H1 (cell line): ENCODE measurements around the gene TRMT13.

Experiments used
- ATF3 ChIP-seq: IDR thresholded peaks from 2 replicates; pipeline ENCODE4 v1.6.1; 2011; ENCODE audit warnings: low read depth, mild to moderate bottlenecking, low read length; ENCODE audit not compliant: insufficient read depth
- CHD1 ChIP-seq: IDR thresholded peaks from 2 replicates; pipeline ENCODE4 v1.6.1; 2012; ENCODE audit warnings: low read depth, low read length, improper control_type of control experiment
- CREB1 ChIP-seq: IDR thresholded peaks from 2 replicates; pipeline ENCODE4 v1.6.1; 2012; ENCODE audit warnings: inconsistent platforms
- CTCF ChIP-seq, 3 experiments: IDR thresholded peaks; 1 replicate in 2 of 3; 2 replicates in 1 of 3; pipeline versions ENCODE4 v1.5.1 to v1.6.1; 2011; ENCODE audit warnings: low read length in 3 of 3, mild to moderate bottlenecking in 3 of 3, inconsistent platforms in 2 of 3, low read depth in 1 of 3, moderate library complexity in 1 of 3; ENCODE audit not compliant: insufficient read depth in 1 of 3; ENCODE audit errors: control extremely low read depth in 1 of 3
- EP300 ChIP-seq, 2 experiments: IDR thresholded peaks; 1 replicate in 1 of 2; 2 replicates in 1 of 2; pipeline ENCODE4 v1.6.1; 2011 to 2012; ENCODE audit warnings: low read depth in 2 of 2, low read length in 2 of 2, mild to moderate bottlenecking in 2 of 2, borderline replicate concordance in 1 of 2, inconsistent platforms in 1 of 2, moderate library complexity in 1 of 2
- EZH2 ChIP-seq: fragments of 200-600 bp; sonication (generic); IDR thresholded peaks from 2 replicates; pipeline ENCODE4 v1.7.1; 2012; ENCODE audit warnings: low read depth, mild to moderate bottlenecking, moderate library complexity, low read length, inconsistent platforms; ENCODE audit not compliant: severe bottlenecking
- JUND ChIP-seq: IDR thresholded peaks from 2 replicates; pipeline ENCODE4 v1.6.1; 2011; ENCODE audit warnings: mild to moderate bottlenecking, improper control_type of control experiment, low read length
- POLR2A ChIP-seq, 2 experiments: IDR thresholded peaks; 1 replicate in 1 of 2; 2 replicates in 1 of 2; pipeline ENCODE4 v1.6.1; 2011; ENCODE audit warnings: low read depth in 2 of 2, low read length in 2 of 2, mild to moderate bottlenecking in 2 of 2; ENCODE audit errors: control extremely low read depth in 1 of 2
- POLR2AphosphoS5 ChIP-seq: IDR thresholded peaks from 2 replicates; pipeline ENCODE4 v1.6.1; 2011; ENCODE audit warnings: low read depth, low read length
- RFX5 ChIP-seq: IDR thresholded peaks from 2 replicates; pipeline ENCODE4 v1.6.1; 2011; ENCODE audit warnings: low read depth, low read length, improper control_type of control experiment, borderline replicate concordance
- SIN3A ChIP-seq, 2 experiments: IDR thresholded peaks in 1 of 2; conservative IDR thresholded peaks in 1 of 2; 2 replicates each; pipeline ENCODE4 v1.6.1; 2011 to 2012; ENCODE audit warnings: low read length in 2 of 2, improper control_type of control experiment in 1 of 2, low read depth in 1 of 2, mild to moderate bottlenecking in 1 of 2
- SUZ12 ChIP-seq: fragments of 200-600 bp; sonication (generic); IDR thresholded peaks from 2 replicates; pipeline ENCODE4 v1.6.1; 2012; ENCODE audit warnings: mild to moderate bottlenecking, inconsistent platforms, low read length, moderate library complexity, mixed read lengths
- TCF12 ChIP-seq: IDR thresholded peaks from 2 replicates; pipeline ENCODE4 v1.6.1; 2011; ENCODE audit warnings: low read depth, mild to moderate bottlenecking, low read length
- TEAD4 ChIP-seq: IDR thresholded peaks from 2 replicates; pipeline ENCODE4 v1.6.1; 2012; ENCODE audit warnings: low read depth, low read length, inconsistent platforms, mixed read lengths

- TF ChIP-seq POLR2A (IDR thresholded peaks at IDR 0.05; ENCODE audit: control extremely low read depth in 1 of 2, low read depth in 2 of 2, low read length in 2 of 2) (no peak), CTCF (IDR thresholded peaks at IDR 0.05; ENCODE audit: control extremely low read depth in 1 of 3, insufficient read depth in 1 of 3, low read depth in 1 of 3, low read length in 3 of 3) (no peak), POLR2AphosphoS5 (no peak), CREB1 (no peak), EP300 (IDR thresholded peaks at IDR 0.05; ENCODE audit: borderline replicate concordance in 1 of 2, low read depth in 2 of 2, low read length in 2 of 2) (no peak), RFX5 (no peak), SIN3A (conservative IDR thresholded peaks at IDR 0.05 in 1 of 2, IDR thresholded peaks at IDR 0.05 in 1 of 2; ENCODE audit: low read depth in 1 of 2, low read length in 2 of 2) (no peak), JUND (no peak), TCF12 (no peak), EZH2 (no peak), SUZ12 (no peak), TEAD4 (no peak), CHD1 (no peak), ATF3 (no peak)
Observed at GRCh38 chr1:100184536-100184935, 51.6 kb downstream of the TRMT13 start.
